ENCODE data around the gene GPR148. TPM values are rescaled to one million over a fixed set of nuclear protein-coding genes. Genes with fewer than 3 reads are reported as not detected.

Gene GPR148
- total RNA-seq, 4 donors from 2014 or later: not detected

- ATAC-seq (ENCODE audit: low FRiP score) (no peak), DNase-seq (ENCODE audit: low spot score) (no peak)
- TF ChIP-seq, protein P1, sequence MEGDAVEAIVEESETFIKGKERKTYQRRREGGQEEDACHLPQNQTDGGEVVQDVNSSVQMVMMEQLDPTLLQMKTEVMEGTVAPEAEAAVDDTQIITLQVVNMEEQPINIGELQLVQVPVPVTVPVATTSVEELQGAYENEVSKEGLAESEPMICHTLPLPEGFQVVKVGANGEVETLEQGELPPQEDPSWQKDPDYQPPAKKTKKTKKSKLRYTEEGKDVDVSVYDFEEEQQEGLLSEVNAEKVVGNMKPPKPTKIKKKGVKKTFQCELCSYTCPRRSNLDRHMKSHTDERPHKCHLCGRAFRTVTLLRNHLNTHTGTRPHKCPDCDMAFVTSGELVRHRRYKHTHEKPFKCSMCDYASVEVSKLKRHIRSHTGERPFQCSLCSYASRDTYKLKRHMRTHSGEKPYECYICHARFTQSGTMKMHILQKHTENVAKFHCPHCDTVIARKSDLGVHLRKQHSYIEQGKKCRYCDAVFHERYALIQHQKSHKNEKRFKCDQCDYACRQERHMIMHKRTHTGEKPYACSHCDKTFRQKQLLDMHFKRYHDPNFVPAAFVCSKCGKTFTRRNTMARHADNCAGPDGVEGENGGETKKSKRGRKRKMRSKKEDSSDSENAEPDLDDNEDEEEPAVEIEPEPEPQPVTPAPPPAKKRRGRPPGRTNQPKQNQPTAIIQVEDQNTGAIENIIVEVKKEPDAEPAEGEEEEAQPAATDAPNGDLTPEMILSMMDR (IDR thresholded peaks at IDR 0.05): no peak
These were observed 47.7 kb downstream of the GPR148 start for GRCh38 chr2:130776550-130776949.

- no peak for ATAC-seq (ENCODE audit: low FRiP score)
- TF ChIP-seq, protein P1 (IDR thresholded peaks at IDR 0.05): no peak
- DNase-seq (ENCODE audit: low spot score): no peak
These were observed 49.9 kb downstream of the GPR148 start for GRCh38 chr2:130778781-130779180.

Other genes starting within 250 kb of the GPR148 start
- gene POTEI, start 219.7 kb upstream of the GPR148 start, total RNA-seq: under 1 TPM in 2 of 4 donors, not detected in 2; 0.13 to 0.46 TPM
- under 1 TPM in 2 of 4 donors, not detected in 2; 0.50 to 0.65 TPM for gene CFC1B, start 207.8 kb upstream of the GPR148 start, total RNA-seq
- 1 to 10 TPM in 1 of 4 donors, under 1 TPM in 1, not detected in 2; 0.50 to 1.8 TPM for gene CFC1, start 129.5 kb upstream of the GPR148 start, total RNA-seq
- gene POTEJ, start 117.6 kb upstream of the GPR148 start, total RNA-seq: under 1 TPM in 1 of 4 donors, not detected in 3; 0.28 TPM
- gene AMER3, start 26.5 kb downstream of the GPR148 start, total RNA-seq: not detected
- gene ARHGEF4, start 107.8 kb downstream of the GPR148 start, total RNA-seq: 10 to 100 TPM in 3 of 4 donors, 1 to 10 TPM in 1; 2.0 to 18.0 (median 15.0) TPM

All from omental fat pad (tissue), 4 donors.